ENCODE data around the gene FLT3LG.

GRCh38 chr19:49498475-49498874, 24.5 kb downstream of the FLT3LG start:
- no peak for TF ChIP-seq POLR2A (IDR thresholded peaks at IDR 0.05)
- no peak for TF ChIP-seq CTCF (IDR thresholded peaks at IDR 0.05)
